GM18502 (cell line): ENCODE results near the gene CCNF.
"Not testable (repeated sequence)": the region's sequence is repeated elsewhere in the genome, so short reads cannot be mapped to it uniquely, and the experiment has no call there.

Experiments
- ATAC-seq: cut with Tn5 transposase; IDR thresholded peaks from one replicate; pipeline ENCODE4 v1.9.1; 2021; ENCODE audit warnings: mild to moderate bottlenecking; ENCODE audit not compliant: unreplicated experiment, poor library complexity

Gene CCNF

DNA sequence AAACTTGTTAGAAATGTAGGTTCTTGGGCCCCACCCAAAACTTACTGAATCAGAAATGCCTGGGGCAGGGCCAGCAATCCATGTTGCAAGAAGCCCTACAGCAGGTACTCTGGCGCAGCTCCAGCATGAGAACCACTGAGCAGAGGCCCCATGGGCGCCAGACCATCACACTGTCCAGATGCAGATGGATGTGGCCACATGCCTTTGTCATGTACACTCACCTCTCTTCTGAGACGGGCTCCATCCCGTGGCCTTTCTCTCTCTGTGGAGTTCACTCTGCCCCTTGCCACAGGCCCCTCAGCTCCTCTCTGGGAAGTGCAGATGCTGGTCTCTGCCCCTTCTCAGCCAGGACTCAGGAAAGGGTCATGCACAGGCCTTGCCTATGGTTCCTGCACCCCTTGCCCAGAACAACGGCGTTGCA, 2.3 kb upstream of the CCNF start:
- ATAC-seq: no peak

- ATAC-seq: no peak
These were observed 1.7 kb upstream of the CCNF start for GRCh38 chr16:2427526-2427925.

DNA sequence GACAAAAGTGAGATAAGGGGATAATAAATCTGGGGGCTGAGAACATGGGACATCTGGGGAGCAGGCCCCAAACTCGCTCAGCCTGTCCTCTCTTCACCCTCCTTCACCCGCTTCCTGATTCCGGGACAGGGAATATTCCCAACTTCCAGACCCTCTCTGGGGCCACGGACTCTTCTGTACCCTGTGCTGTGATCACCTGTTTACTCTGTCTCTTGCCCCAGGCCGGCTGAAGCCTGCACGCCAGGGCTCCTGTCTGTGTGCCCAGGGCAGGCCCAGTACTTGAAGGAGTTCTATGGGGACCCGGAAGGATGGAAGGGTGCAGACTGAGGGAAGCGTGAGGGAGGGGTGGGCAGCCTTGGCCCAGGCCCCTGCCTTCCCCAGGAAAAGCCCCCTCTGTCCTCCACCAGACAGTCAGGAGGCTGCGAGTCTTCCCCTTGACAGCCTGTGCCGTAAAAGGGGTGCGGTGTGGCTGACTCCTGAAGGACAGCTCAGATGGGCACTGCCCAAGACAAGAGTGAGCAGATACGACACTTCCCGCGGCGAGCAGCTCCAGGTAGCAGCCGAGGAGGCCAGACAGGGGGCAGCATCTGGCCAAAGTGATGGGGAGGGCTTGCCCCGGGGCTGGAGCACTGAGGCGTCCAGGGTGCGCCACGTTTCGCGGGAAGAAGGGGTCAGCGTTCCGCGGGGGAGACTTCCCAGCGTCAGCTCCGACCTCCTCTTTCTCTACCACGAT, 1.0 kb upstream of the CCNF start:
- ATAC-seq: peak; percentile 19

DNA sequence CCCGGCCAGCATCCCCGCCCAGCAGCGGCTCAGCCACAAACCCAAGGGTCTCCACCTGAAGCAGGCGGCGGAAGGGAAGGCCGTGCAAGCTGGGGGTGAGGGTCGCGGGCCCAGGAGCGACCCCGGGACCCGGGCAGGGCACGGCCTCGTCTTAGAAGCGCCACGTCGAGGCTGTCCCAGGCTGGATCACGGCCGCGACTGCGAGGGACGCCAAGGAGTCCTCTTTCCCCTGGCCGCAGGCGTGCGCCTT, 538 bp upstream of the CCNF start:
- no peak for ATAC-seq

GRCh38 chr16:2429771-2430663, 770 bp downstream of the CCNF start:
- peak; percentile 18 for ATAC-seq

GRCh38 chr16:2432286-2432685, 3.0 kb downstream of the CCNF start:
- no peak for ATAC-seq

- no peak for ATAC-seq
These were observed 3.7 kb downstream of the CCNF start for GRCh38 chr16:2432801-2433505.

- not testable (repeated sequence) for ATAC-seq
These were observed 6.0 kb downstream of the CCNF start for GRCh38 chr16:2435236-2435635.

DNA sequence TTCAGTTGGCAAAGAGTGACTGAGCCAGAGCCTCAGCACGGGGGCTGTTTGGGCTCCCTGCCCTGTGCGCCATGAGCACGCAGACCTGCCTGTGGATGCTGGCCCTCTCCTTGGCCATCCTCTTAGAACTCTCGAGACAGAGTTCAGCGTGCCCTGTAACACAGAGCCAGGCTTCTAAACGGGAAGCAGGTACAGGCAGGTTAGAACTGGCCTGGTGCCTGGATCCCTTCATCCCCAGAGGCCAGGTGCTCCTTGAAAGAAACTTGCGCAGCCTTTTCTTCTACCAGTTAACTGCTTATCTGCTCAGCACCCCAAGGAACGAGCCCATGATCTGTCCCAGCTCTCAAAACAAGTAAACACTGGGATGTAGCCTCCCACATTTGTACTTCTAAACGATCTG, 6.9 kb downstream of the CCNF start:
- no peak for ATAC-seq

- ATAC-seq: no peak
These were observed 8.0 kb downstream of the CCNF start for GRCh38 chr16:2437032-2437790.

GRCh38 chr16:2438121-2438520, 8.9 kb downstream of the CCNF start:
- no peak for ATAC-seq

DNA sequence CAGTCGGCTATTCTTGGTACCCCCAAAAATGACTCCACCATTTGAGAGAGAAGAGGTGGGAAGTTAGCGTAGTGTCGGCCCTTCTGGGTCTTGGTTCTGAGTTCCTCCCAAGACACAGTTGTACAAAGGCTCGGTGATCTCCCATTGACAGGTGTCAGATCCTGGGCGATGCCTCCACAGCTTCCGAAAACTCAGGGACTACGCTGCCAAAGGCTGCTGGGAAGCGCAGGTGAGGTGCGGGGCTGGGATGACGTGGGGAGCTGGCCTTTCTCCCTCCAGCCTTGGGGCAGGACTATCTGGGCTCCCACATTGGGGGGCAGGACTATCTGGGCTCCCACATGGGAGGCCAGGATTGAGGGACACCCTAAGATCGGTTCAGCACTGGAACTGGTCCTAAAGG, 10.4 kb downstream of the CCNF start:
- ATAC-seq: no peak

GRCh38 chr16:2441143-2441804, 12.0 kb downstream of the CCNF start:
- not testable (repeated sequence) for ATAC-seq

DNA sequence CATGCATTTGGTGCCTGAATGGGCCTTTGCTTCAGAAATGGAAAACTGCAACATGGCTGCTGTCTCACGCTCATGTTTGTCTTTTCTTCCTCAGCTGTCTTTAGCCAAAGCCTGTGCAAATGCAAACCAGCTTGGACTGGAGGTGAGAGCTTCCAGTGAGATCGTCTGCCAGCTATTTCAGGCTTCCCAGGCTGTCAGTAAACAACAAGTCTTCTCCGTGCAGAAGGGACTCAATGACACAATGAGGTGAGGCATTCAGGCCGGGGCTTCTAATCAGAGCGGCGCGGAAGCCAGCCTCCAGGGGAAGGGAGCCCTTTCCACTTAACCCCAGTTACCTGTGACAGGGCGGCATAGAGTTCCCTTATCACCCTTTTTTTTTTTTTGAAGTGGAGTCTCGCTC, 14.3 kb downstream of the CCNF start:
- ATAC-seq: no peak

GRCh38 chr16:2447920-2448583, 18.8 kb downstream of the CCNF start:
- ATAC-seq: no peak

DNA sequence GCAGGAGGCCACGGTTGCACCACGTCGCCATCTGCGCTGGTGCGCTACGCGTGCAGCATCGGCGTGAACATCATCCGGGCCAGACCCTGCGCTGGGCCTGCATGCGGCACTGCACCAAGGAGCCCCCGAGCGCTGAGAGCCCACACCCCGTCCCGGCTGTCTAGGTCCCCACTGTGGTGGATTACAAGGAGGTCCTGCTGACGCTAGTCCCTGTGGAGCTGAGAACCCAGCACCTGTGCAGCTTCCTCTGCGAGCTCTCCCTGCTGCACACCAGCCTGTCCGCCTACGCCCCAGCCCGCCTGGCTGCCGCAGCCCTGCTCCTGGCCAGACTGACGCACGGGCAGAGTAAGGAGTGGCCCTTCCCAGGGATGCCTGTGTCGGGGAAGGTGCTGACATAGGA, 19.9 kb downstream of the CCNF start:
- ATAC-seq: no peak

DNA sequence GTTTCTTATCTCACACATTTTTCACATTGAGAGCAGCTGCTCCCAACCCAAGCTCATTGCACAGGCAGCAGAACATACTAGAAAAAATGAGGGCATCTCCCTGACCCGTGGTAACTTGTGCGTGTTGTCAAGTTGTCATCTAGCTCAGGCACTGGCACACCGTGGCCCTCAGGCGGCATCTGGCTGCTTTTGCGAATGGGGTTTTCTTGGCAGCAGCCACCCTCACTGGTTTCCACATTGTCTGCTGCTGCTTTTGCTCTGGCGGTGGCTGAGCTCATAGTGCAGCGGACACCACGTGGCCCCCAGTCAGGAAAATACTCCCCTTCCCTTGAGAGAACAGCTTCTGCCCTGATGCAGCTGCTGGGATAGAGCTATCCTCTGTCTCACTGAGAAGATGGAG, 21.3 kb downstream of the CCNF start:
- ATAC-seq: no peak

GRCh38 chr16:2450975-2451381, 21.7 kb downstream of the CCNF start:
- ATAC-seq: no peak

DNA sequence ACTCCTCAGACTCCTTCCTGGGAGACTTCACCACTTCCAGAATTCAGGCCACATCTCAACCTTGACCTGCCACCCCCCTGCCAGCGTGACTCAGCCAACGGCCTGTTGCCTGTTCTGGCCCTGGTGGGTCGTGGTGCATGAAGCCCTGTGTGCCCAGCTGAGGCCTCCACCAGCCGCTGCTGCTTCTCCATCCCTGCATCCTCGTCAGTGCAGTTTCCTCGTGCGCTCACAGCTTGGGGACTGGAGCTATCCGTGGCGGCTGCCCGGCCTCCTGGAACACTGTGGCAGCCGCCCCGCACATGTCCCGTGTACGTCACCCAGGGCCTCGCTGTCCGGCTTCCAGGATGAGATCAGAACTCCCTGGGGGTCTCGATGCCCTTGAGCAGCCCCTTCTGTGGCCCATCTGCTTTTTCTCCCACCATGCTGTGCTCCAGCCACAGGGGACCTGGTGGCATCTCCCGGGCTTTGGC, 22.6 kb downstream of the CCNF start:
- ATAC-seq: no peak
